HEK293 (cell line): ENCODE results near the gene RHOT2.

ENCODE experiments used
- EGR2 ChIP-seq: fragments of 450-650 bp; formaldehyde crosslinking; IDR thresholded peaks from 2 replicates; pipeline ENCODE4 v1.5.1; 2016; ENCODE audit warnings: low read depth, missing biosample characterization, missing genetic modification characterization
- ZBTB20 ChIP-seq: fragments of 450-650 bp; formaldehyde crosslinking; IDR thresholded peaks from 2 replicates; pipeline ENCODE4 v1.5.1; 2016; ENCODE audit warnings: missing biosample characterization, missing genetic modification characterization
- ZNF133 ChIP-seq: fragments of 450-650 bp; formaldehyde crosslinking; IDR thresholded peaks from 2 replicates; pipeline ENCODE4 v1.5.1; 2016; ENCODE audit warnings: missing biosample characterization, missing genetic modification characterization
- ZNF530 ChIP-seq: fragments of 450-650 bp; formaldehyde crosslinking; IDR thresholded peaks from 2 replicates; pipeline ENCODE4 v1.5.1; 2016; ENCODE audit warnings: low read depth, missing biosample characterization, missing genetic modification characterization
- TF ChIP-seq, protein P1 (sequence below): fragments of 450-650 bp; formaldehyde crosslinking; IDR thresholded peaks from 2 replicates; pipeline ENCODE4 v1.5.1; 2016; ENCODE audit warnings: missing biosample characterization, missing genetic modification characterization
- TF ChIP-seq, protein P2 (sequence below): fragments of 450-650 bp; formaldehyde crosslinking; IDR thresholded peaks from 2 replicates; pipeline ENCODE4 v1.5.1; 2016; ENCODE audit warnings: missing biosample characterization, missing genetic modification characterization, low read depth

DNA sequence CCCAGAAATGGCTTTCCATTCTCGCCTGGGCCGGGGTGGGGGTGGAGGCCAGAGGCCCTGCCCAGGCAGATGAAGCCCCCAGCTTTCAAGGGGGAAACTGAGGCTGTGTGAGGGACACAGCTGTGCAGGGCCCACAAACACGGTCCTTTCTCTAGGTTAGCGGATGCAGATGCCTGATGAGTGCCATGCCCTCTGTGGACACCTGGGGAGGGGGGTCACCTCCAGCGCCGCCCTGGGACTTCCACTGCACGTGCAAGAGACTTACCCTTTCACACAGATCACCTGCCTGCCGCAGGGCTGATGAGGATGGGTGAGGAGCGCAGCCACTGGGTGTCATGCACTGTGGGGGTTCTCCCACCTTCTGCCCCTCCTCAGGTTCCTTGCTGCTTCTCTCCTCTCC, 50.5 kb downstream of the RHOT2 start:
- TF ChIP-seq ZNF530 (no peak), ZBTB20 (tag by site-specific recombination) (no peak), ZNF133 (no peak), EGR2 (tag by site-specific recombination) (no peak)
- TF ChIP-seq, protein P1, sequence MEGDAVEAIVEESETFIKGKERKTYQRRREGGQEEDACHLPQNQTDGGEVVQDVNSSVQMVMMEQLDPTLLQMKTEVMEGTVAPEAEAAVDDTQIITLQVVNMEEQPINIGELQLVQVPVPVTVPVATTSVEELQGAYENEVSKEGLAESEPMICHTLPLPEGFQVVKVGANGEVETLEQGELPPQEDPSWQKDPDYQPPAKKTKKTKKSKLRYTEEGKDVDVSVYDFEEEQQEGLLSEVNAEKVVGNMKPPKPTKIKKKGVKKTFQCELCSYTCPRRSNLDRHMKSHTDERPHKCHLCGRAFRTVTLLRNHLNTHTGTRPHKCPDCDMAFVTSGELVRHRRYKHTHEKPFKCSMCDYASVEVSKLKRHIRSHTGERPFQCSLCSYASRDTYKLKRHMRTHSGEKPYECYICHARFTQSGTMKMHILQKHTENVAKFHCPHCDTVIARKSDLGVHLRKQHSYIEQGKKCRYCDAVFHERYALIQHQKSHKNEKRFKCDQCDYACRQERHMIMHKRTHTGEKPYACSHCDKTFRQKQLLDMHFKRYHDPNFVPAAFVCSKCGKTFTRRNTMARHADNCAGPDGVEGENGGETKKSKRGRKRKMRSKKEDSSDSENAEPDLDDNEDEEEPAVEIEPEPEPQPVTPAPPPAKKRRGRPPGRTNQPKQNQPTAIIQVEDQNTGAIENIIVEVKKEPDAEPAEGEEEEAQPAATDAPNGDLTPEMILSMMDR: no peak
- TF ChIP-seq, protein P2, sequence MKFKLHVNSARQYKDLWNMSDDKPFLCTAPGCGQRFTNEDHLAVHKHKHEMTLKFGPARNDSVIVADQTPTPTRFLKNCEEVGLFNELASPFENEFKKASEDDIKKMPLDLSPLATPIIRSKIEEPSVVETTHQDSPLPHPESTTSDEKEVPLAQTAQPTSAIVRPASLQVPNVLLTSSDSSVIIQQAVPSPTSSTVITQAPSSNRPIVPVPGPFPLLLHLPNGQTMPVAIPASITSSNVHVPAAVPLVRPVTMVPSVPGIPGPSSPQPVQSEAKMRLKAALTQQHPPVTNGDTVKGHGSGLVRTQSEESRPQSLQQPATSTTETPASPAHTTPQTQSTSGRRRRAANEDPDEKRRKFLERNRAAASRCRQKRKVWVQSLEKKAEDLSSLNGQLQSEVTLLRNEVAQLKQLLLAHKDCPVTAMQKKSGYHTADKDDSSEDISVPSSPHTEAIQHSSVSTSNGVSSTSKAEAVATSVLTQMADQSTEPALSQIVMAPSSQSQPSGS: no peak
